ENCODE measurements around the gene GLRX.
"Not testable (repeated sequence)": the region's sequence is repeated elsewhere in the genome, so short reads cannot be mapped to it uniquely, and the experiment has no call there.

Gene GLRX

GRCh38 chr5:95852567-95852966 is 30.0 kb upstream of the GLRX start:
- no peak for DNase-seq (ENCODE audit: low spot score)

GRCh38 chr5:95851141-95851540 is 28.6 kb upstream of the GLRX start:
- not testable (repeated sequence) for DNase-seq (ENCODE audit: low spot score)

GRCh38 chr5:95850391-95850894 is 27.9 kb upstream of the GLRX start:
- no peak for DNase-seq (ENCODE audit: low spot score)

- DNase-seq (ENCODE audit: low spot score) = no peak
These were observed 26.2 kb upstream of the GLRX start for GRCh38 chr5:95848701-95849100.

- no peak for DNase-seq (ENCODE audit: low spot score)
These were observed 24.7 kb upstream of the GLRX start for GRCh38 chr5:95847261-95847592.

- peak; percentile 76 for DNase-seq (ENCODE audit: low spot score)
These were observed 24.2 kb upstream of the GLRX start for GRCh38 chr5:95846554-95847260.

GRCh38 chr5:95845391-95845790 is 22.9 kb upstream of the GLRX start:
- no peak for DNase-seq (ENCODE audit: low spot score)

- no peak for DNase-seq (ENCODE audit: low spot score)
These were observed 21.3 kb upstream of the GLRX start for GRCh38 chr5:95843733-95844223.

GRCh38 chr5:95842854-95843544 is 20.5 kb upstream of the GLRX start:
- peak; percentile 58 for DNase-seq (ENCODE audit: low spot score)

- DNase-seq (ENCODE audit: low spot score) = no peak
These were observed 19.6 kb upstream of the GLRX start for GRCh38 chr5:95841914-95842812.

GRCh38 chr5:95840956-95841705 is 18.6 kb upstream of the GLRX start:
- DNase-seq (ENCODE audit: low spot score) = no peak

GRCh38 chr5:95839658-95840057 is 17.1 kb upstream of the GLRX start:
- no peak for DNase-seq (ENCODE audit: low spot score)

- no peak for DNase-seq (ENCODE audit: low spot score)
These were observed 16.0 kb upstream of the GLRX start for GRCh38 chr5:95838556-95838955.

GRCh38 chr5:95838001-95838520 is 15.5 kb upstream of the GLRX start:
- DNase-seq (ENCODE audit: low spot score) = no peak

GRCh38 chr5:95837492-95837891 is 15.0 kb upstream of the GLRX start:
- DNase-seq (ENCODE audit: low spot score) = no peak

- not testable (repeated sequence) for DNase-seq (ENCODE audit: low spot score)
These were observed 14.4 kb upstream of the GLRX start for GRCh38 chr5:95836971-95837370.

GRCh38 chr5:95836544-95836943 is 14.0 kb upstream of the GLRX start:
- DNase-seq (ENCODE audit: low spot score) = no peak

GRCh38 chr5:95835682-95836385 is 13.3 kb upstream of the GLRX start:
- peak; percentile 63 for DNase-seq (ENCODE audit: low spot score)

- no peak for DNase-seq (ENCODE audit: low spot score)
These were observed 10.1 kb upstream of the GLRX start for GRCh38 chr5:95832664-95833063.

GRCh38 chr5:95830226-95830625 is 7.7 kb upstream of the GLRX start:
- DNase-seq (ENCODE audit: low spot score) = no peak

- DNase-seq (ENCODE audit: low spot score) = no peak
These were observed 5.3 kb upstream of the GLRX start for GRCh38 chr5:95827892-95828246.

All from kidney capillary endothelial cell (primary cell).